ENCODE data around the gene CLN6.

DNA sequence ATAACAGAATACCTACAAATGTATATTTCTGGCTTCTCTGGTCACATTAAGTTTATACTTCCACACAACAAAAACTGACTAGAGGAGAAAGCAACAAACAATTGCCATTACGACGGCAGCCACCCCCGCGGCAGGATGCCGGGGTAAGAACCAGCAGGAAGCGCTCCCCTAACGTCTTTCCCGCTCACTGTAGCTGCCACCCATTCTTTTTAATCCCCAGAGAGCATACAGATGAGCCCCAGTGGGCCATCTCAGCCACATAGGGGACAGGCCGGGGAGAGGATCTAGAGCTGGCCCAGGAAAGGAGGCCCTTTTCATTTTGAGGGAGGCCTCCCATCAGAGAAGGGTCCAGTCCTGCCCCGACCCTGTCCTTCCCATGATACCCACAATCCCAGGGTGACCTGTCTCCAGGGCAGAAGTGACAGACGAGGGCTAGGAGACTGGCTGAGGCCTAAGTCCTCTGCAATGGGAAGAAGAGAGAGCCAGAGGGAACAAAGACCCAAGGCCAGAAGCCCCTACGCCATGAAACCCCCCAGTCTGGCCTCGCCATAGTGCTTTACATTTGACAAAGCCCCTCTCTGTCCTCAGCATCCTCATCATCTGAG is 20.8 kb downstream of the CLN6 start:
- TF ChIP-seq, protein P1, sequence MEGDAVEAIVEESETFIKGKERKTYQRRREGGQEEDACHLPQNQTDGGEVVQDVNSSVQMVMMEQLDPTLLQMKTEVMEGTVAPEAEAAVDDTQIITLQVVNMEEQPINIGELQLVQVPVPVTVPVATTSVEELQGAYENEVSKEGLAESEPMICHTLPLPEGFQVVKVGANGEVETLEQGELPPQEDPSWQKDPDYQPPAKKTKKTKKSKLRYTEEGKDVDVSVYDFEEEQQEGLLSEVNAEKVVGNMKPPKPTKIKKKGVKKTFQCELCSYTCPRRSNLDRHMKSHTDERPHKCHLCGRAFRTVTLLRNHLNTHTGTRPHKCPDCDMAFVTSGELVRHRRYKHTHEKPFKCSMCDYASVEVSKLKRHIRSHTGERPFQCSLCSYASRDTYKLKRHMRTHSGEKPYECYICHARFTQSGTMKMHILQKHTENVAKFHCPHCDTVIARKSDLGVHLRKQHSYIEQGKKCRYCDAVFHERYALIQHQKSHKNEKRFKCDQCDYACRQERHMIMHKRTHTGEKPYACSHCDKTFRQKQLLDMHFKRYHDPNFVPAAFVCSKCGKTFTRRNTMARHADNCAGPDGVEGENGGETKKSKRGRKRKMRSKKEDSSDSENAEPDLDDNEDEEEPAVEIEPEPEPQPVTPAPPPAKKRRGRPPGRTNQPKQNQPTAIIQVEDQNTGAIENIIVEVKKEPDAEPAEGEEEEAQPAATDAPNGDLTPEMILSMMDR (conservative IDR thresholded peaks at IDR 0.05; ENCODE audit: low read length) = no peak
- no peak for TF ChIP-seq EZH2phosphoT487 (IDR thresholded peaks at IDR 0.05; ENCODE audit: borderline replicate concordance)
